OCI-LY7 (cell line): Measurements from ENCODE around the gene TEK. TPM values are rescaled to one million over a fixed set of nuclear protein-coding genes. Genes with fewer than 3 reads are reported as not detected.

Experiments used
- BruUV-seq: library from RNA; stranded (reverse); fragments of 400-500 nt; replicated peaks from 2 replicates; lab custom pipeline; 2021; lab: Mats Ljungman, UMichigan
- CTCF ChIA-PET: fragments of 300-600 bp; sonication (Branson Sonifier 250); formaldehyde crosslinking; loops from one replicate; lab custom pipeline; 2022; ENCODE audit warnings: antibody characterized with exemption; ENCODE audit not compliant: unreplicated experiment; lab: Charles Lee
- POLR2A ChIA-PET: fragments of 300-600 bp; sonication (Branson Sonifier 250); formaldehyde crosslinking; loops from one replicate; lab custom pipeline; 2022; ENCODE audit warnings: antibody characterized with exemption; lab: Charles Lee
- DNase-seq: peaks from one replicate; pipeline ENCODE4 v3.0.0-alpha.2; 2015; ENCODE audit warnings: low spot score
- H2AFZ ChIP-seq: fragments of 200-600 bp; sonication (generic), shearing (Covaris generic); 2 replicates; pipeline ENCODE4 v1.6.1; 2014; ENCODE audit warnings: mild to moderate bottlenecking, antibody characterized with exemption, low read length, moderate library complexity
- H3K27ac ChIP-seq: fragments of 200-600 bp; sonication (generic); 2 replicates; pipeline ENCODE4 v1.5.1; 2014; ENCODE audit warnings: mixed run types, low read depth, mild to moderate bottlenecking, moderate library complexity, low read length, inconsistent platforms; ENCODE audit not compliant: poor library complexity, severe bottlenecking
- H3K36me3 ChIP-seq: fragments of 200-600 bp; sonication (generic); 2 replicates; pipeline ENCODE4 v1.6.1; 2014; ENCODE audit warnings: mild to moderate bottlenecking, antibody characterized with exemption, low read length, moderate library complexity, mixed read lengths; ENCODE audit not compliant: insufficient read depth
- H3K4me1 ChIP-seq: fragments of 200-600 bp; sonication (generic); 2 replicates; pipeline ENCODE4 v1.5.1; 2014; ENCODE audit warnings: mild to moderate bottlenecking, low read length; ENCODE audit not compliant: insufficient read depth, poor library complexity, severe bottlenecking
- H3K4me2 ChIP-seq: fragments of 200-600 bp; sonication (generic); 2 replicates; pipeline ENCODE4 v1.6.1; 2014; ENCODE audit warnings: mild to moderate bottlenecking, low read length
- H3K4me3 ChIP-seq: fragments of 200-600 bp; sonication (generic); 2 replicates; pipeline ENCODE4 v1.5.1; 2014; ENCODE audit warnings: mild to moderate bottlenecking, low read depth, low read length; ENCODE audit not compliant: poor library complexity, severe bottlenecking
- H3K79me2 ChIP-seq: fragments of 200-600 bp; sonication (generic); 2 replicates; pipeline ENCODE4 v1.6.1; 2016; ENCODE audit warnings: low read depth, mild to moderate bottlenecking, low read length, moderate library complexity, mixed read lengths; ENCODE audit not compliant: insufficient read depth
- H3K9me2 ChIP-seq: fragments of 200-600 bp; sonication (generic); 2 replicates; pipeline ENCODE4 v1.6.1; 2016; ENCODE audit warnings: mild to moderate bottlenecking, low read length, mixed read lengths; ENCODE audit not compliant: insufficient read depth
- H3K9me3 ChIP-seq: fragments of 200-600 bp; sonication (generic); 2 replicates; pipeline ENCODE4 v1.6.1; 2014; ENCODE audit warnings: mild to moderate bottlenecking, mixed run types, low read length, mixed read lengths
- H4K20me1 ChIP-seq: fragments of 200-600 bp; sonication (generic); 2 replicates; pipeline ENCODE4 v1.6.1; 2014; ENCODE audit warnings: mild to moderate bottlenecking, antibody characterized with exemption, low read length, moderate library complexity, mixed read lengths; ENCODE audit not compliant: insufficient read depth
- EZH2phosphoT487 ChIP-seq: fragments of 200-600 bp; sonication (generic); IDR thresholded peaks from 2 replicates; pipeline ENCODE4 v1.6.1; 2018; ENCODE audit warnings: low read depth, borderline replicate concordance, mild to moderate bottlenecking, mixed run types, antibody characterized with exemption, low read length, moderate library complexity, mixed read lengths
- intact Hi-C: fragments of 100-400 bp; cut with micrococcal nuclease; formaldehyde crosslinking; loops from one replicate; pipeline ENCODE4 v1.10.0; 2022; ENCODE audit not compliant: unreplicated experiment
- total RNA-seq, 2 experiments: library from RNA; depleted of rRNA in 1 of 2; stranded (reverse); fragments of >200 nt in 1 of 2; shearing (Covaris generic) in 1 of 2; gene quantifications; 2 replicates each; pipeline ENCODE4 v1.2.3, GENCODE V29; 2014 to 2022
- TF ChIP-seq, protein P1 (sequence below): fragments of 200-600 bp; sonication (generic); conservative IDR thresholded peaks from 2 replicates; pipeline ENCODE4 v1.5.1; 2014; ENCODE audit warnings: mild to moderate bottlenecking, antibody characterized with exemption, low read length, moderate library complexity, mixed read lengths

TEK gene
- total RNA-seq, 2 experiments from 2014 or later: not detected

DNA sequence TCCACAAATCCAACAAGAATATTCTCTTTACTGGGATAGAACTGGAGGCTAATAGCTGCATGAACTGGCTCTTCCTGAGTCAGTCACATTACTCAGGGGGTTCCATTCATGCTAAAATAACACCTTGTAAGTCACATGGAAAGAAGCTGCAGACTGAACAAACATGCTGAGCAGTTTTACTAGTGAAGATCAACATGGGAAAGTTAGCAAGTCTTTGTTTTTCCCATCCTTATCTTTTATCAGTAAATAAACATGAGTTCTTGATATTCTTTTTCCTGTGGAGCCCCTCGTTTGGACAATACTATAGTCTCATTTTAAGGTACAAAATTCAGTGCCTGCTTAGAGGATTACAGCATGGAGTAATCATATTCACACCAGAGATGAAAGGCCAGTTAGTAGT lies 43.7 kb upstream of the TEK start:
- BruUV-seq: no TSS peak
- intact Hi-C loops: no loop called here
- CTCF ChIA-PET: no interaction called here

DNA sequence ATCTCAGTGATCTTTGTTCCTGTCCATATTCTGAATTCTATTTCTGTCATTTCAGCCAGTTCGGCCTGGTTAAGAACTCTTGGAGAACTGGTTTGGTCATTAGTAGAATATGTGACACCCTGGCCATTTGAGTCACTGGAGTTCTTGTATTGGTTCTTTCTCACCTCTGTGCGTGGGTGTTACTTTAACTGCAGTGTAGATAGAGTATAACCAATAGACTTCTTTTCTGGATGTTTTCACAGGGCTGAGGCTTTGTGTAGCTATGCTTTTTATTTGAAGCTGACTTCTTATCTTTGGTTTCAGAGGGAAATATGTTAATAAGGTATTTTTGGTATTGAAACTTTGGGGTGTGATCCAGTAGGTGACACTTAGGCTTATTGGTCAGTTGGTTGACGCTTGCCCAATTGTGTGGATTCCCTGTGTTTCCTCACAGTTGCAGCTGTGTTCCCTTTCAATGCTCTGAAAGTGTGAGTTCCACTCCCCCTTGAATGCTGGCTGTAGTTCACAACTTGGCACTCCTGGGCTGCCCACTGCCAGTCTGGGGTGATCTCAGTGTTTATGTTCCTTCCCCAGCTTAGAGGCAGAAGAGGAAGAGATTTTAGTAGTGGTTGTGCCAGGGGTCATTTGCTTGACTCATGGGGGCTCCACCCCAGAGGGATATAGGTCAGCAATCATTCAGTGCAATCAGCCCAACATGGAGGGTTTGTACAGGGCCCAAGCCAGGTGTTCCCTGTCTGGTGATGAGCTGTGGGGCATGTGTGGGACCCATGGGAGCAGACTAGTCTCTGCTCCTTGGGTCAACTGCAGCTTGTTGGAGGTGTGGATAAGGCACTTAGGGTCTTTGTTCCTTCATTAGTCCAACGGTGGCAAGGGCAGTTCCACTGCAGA lies 34.9 kb upstream of the TEK start:
- Histone ChIP-seq H3K4me1 (no peaks in the 10 kb centered on the region), H3K27ac (no peak overlapping the region), H3K36me3 (no peaks in the 10 kb centered on the region), H3K9me3 (no peaks in the 10 kb centered on the region), H3K4me3 (no peak overlapping the region), H3K4me2 (no peak overlapping the region), H4K20me1 (no peaks in the 10 kb centered on the region), H3K79me2 (no peaks in the 10 kb centered on the region), H3K9me2 (no peaks in the 10 kb centered on the region), H2AFZ (no peak overlapping the region)
- intact Hi-C loops: no loop called here
- ChIA-PET CTCF (interaction anchor here (0.6 kb wide), 1 partner anchor 351 kb away, joined by 3 read pairs; no protein-coding TSS in a partner anchor), POLR2A (interaction anchor here (0.6 kb wide), 1 partner anchor 43 kb away, joined by 4 read pairs; no protein-coding TSS in a partner anchor)
- no TSS peak for BruUV-seq
- TF ChIP-seq, protein P1, sequence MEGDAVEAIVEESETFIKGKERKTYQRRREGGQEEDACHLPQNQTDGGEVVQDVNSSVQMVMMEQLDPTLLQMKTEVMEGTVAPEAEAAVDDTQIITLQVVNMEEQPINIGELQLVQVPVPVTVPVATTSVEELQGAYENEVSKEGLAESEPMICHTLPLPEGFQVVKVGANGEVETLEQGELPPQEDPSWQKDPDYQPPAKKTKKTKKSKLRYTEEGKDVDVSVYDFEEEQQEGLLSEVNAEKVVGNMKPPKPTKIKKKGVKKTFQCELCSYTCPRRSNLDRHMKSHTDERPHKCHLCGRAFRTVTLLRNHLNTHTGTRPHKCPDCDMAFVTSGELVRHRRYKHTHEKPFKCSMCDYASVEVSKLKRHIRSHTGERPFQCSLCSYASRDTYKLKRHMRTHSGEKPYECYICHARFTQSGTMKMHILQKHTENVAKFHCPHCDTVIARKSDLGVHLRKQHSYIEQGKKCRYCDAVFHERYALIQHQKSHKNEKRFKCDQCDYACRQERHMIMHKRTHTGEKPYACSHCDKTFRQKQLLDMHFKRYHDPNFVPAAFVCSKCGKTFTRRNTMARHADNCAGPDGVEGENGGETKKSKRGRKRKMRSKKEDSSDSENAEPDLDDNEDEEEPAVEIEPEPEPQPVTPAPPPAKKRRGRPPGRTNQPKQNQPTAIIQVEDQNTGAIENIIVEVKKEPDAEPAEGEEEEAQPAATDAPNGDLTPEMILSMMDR: no peak
- TF ChIP-seq EZH2phosphoT487: no peak
- DNase-seq: no peak

More for the DNA sequence above, 43.7 kb upstream of the TEK start:
- TF ChIP-seq, protein P1: no peak
- no peak for TF ChIP-seq EZH2phosphoT487
- H3K9me2 ChIP-seq: no peaks in the 10 kb centered on the region
- no peak for DNase-seq
- no peaks in the 10 kb centered on the region for H3K79me2 ChIP-seq
- no peak overlapping the region for H3K27ac ChIP-seq
- no peak overlapping the region for H3K4me2 ChIP-seq
- H2AFZ ChIP-seq: no peak overlapping the region
- H3K36me3 ChIP-seq: no peaks in the 10 kb centered on the region
- no peaks in the 10 kb centered on the region for H3K4me1 ChIP-seq
- no peaks in the 10 kb centered on the region for H4K20me1 ChIP-seq
- no peak overlapping the region for H3K4me3 ChIP-seq
- POLR2A ChIA-PET: no interaction called here
- H3K9me3 ChIP-seq: no peaks in the 10 kb centered on the region

GRCh38 chr9:27078685-27079084 lies 30.3 kb upstream of the TEK start:
- no peak overlapping the region for H3K27ac ChIP-seq
- no peaks in the 10 kb centered on the region for H3K9me3 ChIP-seq
- H2AFZ ChIP-seq: no peak overlapping the region
- no peak for DNase-seq
- no peaks in the 10 kb centered on the region for H3K4me1 ChIP-seq
- H3K4me3 ChIP-seq: no peak overlapping the region
- no peaks in the 10 kb centered on the region for H4K20me1 ChIP-seq
- no peak overlapping the region for H3K4me2 ChIP-seq
- ChIA-PET CTCF (no interaction called here), POLR2A (interaction anchor here (0.6 kb wide), 1 partner anchor 66 kb away, joined by 3 read pairs; no protein-coding TSS in a partner anchor)
- no peaks in the 10 kb centered on the region for H3K79me2 ChIP-seq
- no TSS peak for BruUV-seq
- TF ChIP-seq, protein P1: no peak
- no peak for TF ChIP-seq EZH2phosphoT487
- intact Hi-C loops: no loop called here
- H3K36me3 ChIP-seq: no peaks in the 10 kb centered on the region
- no peaks in the 10 kb centered on the region for H3K9me2 ChIP-seq
